ENCODE data around the gene DYNC1H1. TPM values are rescaled to one million over a fixed set of nuclear protein-coding genes. Genes with fewer than 3 reads are reported as not detected.
A peak's percentile ranks its signal among the peaks of the same experiment; 100 is the strongest.

DYNC1H1 gene
- total RNA-seq, 1 experiment from 2014 or later, result 606 TPM

DNA sequence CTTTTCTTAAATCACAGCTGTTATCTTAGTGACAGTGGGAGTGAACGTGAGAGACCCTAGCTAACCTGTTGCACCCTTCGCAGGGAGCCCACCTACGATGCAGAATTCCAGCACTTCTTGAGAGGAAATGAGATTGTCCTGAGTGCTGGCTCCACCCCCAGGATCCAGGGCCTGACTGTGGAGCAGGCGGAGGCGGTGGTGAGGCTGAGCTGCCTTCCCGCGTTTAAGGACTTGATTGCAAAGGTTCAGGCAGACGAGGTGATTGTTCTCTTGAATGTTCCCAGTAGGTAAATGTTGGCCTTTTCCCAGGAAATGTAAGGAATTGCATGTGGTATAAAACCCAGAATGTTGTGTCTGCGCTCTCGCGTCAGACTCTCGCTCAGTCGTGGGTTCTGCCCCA lies 75.8 kb downstream of the DYNC1H1 start:
- TF ChIP-seq EZH2 (IDR thresholded peaks at IDR 0.05; ENCODE audit: low read length, unreplicated experiment) (no peak), EZH2phosphoT487 (IDR thresholded peaks at IDR 0.05; ENCODE audit: borderline replicate concordance, low read length) (no peak)
- TF ChIP-seq, protein P1, sequence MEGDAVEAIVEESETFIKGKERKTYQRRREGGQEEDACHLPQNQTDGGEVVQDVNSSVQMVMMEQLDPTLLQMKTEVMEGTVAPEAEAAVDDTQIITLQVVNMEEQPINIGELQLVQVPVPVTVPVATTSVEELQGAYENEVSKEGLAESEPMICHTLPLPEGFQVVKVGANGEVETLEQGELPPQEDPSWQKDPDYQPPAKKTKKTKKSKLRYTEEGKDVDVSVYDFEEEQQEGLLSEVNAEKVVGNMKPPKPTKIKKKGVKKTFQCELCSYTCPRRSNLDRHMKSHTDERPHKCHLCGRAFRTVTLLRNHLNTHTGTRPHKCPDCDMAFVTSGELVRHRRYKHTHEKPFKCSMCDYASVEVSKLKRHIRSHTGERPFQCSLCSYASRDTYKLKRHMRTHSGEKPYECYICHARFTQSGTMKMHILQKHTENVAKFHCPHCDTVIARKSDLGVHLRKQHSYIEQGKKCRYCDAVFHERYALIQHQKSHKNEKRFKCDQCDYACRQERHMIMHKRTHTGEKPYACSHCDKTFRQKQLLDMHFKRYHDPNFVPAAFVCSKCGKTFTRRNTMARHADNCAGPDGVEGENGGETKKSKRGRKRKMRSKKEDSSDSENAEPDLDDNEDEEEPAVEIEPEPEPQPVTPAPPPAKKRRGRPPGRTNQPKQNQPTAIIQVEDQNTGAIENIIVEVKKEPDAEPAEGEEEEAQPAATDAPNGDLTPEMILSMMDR (conservative IDR thresholded peaks at IDR 0.05; ENCODE audit: low read depth, low read length), result no peak
- Histone ChIP-seq H3K27ac (ENCODE audit: low read length) (no peak overlapping the region), H3K4me1 (ENCODE audit: insufficient read depth, low read length) (no peaks in the 10 kb centered on the region), H4K20me1 (ENCODE audit: low read length) (no peaks in the 10 kb centered on the region), H3K4me3 (ENCODE audit: low read length) (no peak overlapping the region), H3K9me2 (replicated peaks; ENCODE audit: low read length) (no peaks in the 10 kb centered on the region), H3K27me3 (ENCODE audit: low read length) (no peaks in the 10 kb centered on the region), H3K79me2 (ENCODE audit: low read length) (no peaks in the 10 kb centered on the region), H3K36me3 (ENCODE audit: low read depth, low read length) (peaks cover 94% of the 10 kb centered on the region), H3F3A (ENCODE audit: low read length, unreplicated experiment) (no peaks in the 10 kb centered on the region), H3K9me3 (ENCODE audit: low read length) (no peaks in the 10 kb centered on the region), H2AFZ (ENCODE audit: low read length) (no peak overlapping the region), H3K4me2 (ENCODE audit: low read length) (no peak overlapping the region), H3K9ac (ENCODE audit: low read length) (no peak overlapping the region)
- no TSS peak for BruUV-seq (replicated peaks)
- ATAC-seq, result no peak
- no peak for DNase-seq
- intact Hi-C loops (cut with micrococcal nuclease), result no loop called here
- ChIA-PET CTCF (no interaction called here), POLR2A (ENCODE audit: unreplicated experiment) (no interaction called here)

DNA sequence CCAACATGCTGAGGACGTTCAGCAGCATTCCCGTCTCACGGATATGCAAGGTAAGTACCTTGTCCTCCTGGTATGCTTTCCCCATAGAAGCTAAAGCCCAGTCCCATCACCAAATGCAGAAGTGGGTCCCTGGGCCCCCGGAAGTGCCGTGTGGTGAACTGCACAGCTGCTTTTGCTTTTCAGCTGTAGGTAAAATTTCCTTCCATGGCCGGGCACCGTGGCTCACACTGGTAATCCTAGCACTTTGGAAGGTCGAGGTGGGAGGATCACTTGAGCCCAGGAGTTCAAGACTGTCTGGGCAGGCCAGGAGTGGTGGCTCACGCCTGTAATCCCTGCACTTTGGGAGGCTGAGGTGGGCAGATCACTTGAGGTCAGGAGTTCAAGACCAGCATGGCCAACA lies 78.3 kb downstream of the DYNC1H1 start:
- Histone ChIP-seq H3K4me3 (ENCODE audit: low read length) (no peak overlapping the region), H3K9ac (ENCODE audit: low read length) (no peak overlapping the region), H3K27ac (ENCODE audit: low read length) (no peak overlapping the region), H3F3A (ENCODE audit: low read length, unreplicated experiment) (peaks cover under 1% of the 10 kb centered on the region), H3K4me1 (ENCODE audit: insufficient read depth, low read length) (no peaks in the 10 kb centered on the region), H3K79me2 (ENCODE audit: low read length) (no peaks in the 10 kb centered on the region), H3K27me3 (ENCODE audit: low read length) (no peaks in the 10 kb centered on the region), H2AFZ (ENCODE audit: low read length) (no peak overlapping the region), H3K36me3 (ENCODE audit: low read depth, low read length) (peaks cover 83% of the 10 kb centered on the region), H4K20me1 (ENCODE audit: low read length) (no peaks in the 10 kb centered on the region), H3K4me2 (ENCODE audit: low read length) (no peak overlapping the region), H3K9me3 (ENCODE audit: low read length) (no peaks in the 10 kb centered on the region), H3K9me2 (replicated peaks; ENCODE audit: low read length) (no peaks in the 10 kb centered on the region)
- no TSS peak for BruUV-seq (replicated peaks)
- ChIA-PET CTCF (no interaction called here), POLR2A (ENCODE audit: unreplicated experiment) (no interaction called here)
- intact Hi-C loops (cut with micrococcal nuclease), result no loop called here
- no peak for ATAC-seq
- DNase-seq, result no peak
- TF ChIP-seq EZH2 (IDR thresholded peaks at IDR 0.05; ENCODE audit: low read length, unreplicated experiment), result no peak
- TF ChIP-seq, protein P1 (conservative IDR thresholded peaks at IDR 0.05; ENCODE audit: low read depth, low read length), result no peak
- no peak for TF ChIP-seq EZH2phosphoT487 (IDR thresholded peaks at IDR 0.05; ENCODE audit: borderline replicate concordance, low read length)

DNA sequence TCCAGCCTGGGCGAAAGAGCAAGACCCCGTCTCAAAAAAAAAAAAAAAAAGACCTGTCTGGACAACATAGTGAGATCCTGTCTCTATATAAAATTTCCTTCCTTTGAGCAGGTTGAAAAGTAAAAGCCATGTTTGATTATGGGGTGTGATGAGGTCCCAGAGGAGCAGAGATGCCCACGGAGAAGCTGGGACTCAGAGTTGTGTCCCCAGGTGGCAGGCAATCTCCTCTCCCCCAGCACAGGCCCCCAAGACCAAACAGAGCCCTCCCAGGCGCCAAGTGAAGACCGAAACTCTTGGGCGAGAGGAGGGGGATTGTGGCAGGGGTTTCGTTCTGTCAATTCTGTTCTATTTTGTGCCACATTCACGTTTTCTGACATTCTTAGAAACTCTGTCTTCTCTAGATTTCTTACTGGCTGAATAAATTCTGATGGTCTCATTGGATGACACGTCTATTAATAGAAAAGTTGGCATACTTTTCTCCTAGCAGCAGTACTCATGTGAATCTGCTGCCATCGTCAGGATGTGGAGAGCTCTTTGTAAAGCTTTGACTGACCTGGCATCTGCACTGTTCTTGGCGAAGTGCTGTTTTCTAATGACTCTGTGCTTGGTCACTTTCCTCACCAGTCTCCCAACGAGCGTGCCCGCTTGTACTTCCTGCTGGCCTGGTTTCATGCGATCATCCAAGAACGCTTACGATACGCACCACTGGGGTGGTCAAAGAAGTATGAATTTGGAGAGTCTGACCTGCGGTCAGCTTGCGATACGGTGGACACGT lies 79.1 kb downstream of the DYNC1H1 start:
- Histone ChIP-seq H2AFZ (ENCODE audit: low read length) (no peak overlapping the region), H3K4me1 (ENCODE audit: insufficient read depth, low read length) (no peaks in the 10 kb centered on the region), H3K9me3 (ENCODE audit: low read length) (no peaks in the 10 kb centered on the region), H3F3A (ENCODE audit: low read length, unreplicated experiment) (peaks cover 3% of the 10 kb centered on the region), H3K9me2 (replicated peaks; ENCODE audit: low read length) (no peaks in the 10 kb centered on the region), H3K79me2 (ENCODE audit: low read length) (no peaks in the 10 kb centered on the region), H3K27ac (ENCODE audit: low read length) (no peak overlapping the region), H4K20me1 (ENCODE audit: low read length) (no peaks in the 10 kb centered on the region), H3K27me3 (ENCODE audit: low read length) (no peaks in the 10 kb centered on the region), H3K36me3 (ENCODE audit: low read depth, low read length) (peaks cover 83% of the 10 kb centered on the region), H3K4me3 (ENCODE audit: low read length) (no peak overlapping the region), H3K9ac (ENCODE audit: low read length) (no peak overlapping the region), H3K4me2 (ENCODE audit: low read length) (no peak overlapping the region)
- ChIA-PET POLR2A (ENCODE audit: unreplicated experiment) (no interaction called here), CTCF (interaction anchor here (1.0 kb wide), 1 partner anchor 82 kb away, joined by 4 read pairs; no protein-coding TSS in a partner anchor)
- intact Hi-C loops (cut with micrococcal nuclease), result no loop called here
- ATAC-seq, result no peak
- TF ChIP-seq EZH2phosphoT487 (IDR thresholded peaks at IDR 0.05; ENCODE audit: borderline replicate concordance, low read length) (no peak), EZH2 (IDR thresholded peaks at IDR 0.05; ENCODE audit: low read length, unreplicated experiment) (no peak)
- TF ChIP-seq, protein P1 (conservative IDR thresholded peaks at IDR 0.05; ENCODE audit: low read depth, low read length), result no peak
- DNase-seq, result peak; percentile 31
- BruUV-seq (replicated peaks), result no TSS peak
